Nephron progenitor cell (in vitro differentiated cells): ENCODE results near the gene CHMP5.
A peak's percentile ranks its signal among the peaks of the same experiment; 100 is the strongest.

Experiments
- DNase-seq: peaks from one replicate; pipeline ENCODE4 v3.0.0; 2021
- H3K27ac Mint-ChIP-seq: 2 replicates; pipeline ENCODE4 v1.8.0; 2021; ENCODE audit warnings: mild to moderate bottlenecking, moderate library complexity, mixed read lengths
- H3K27me3 Mint-ChIP-seq: 2 replicates; pipeline ENCODE4 v1.8.0; 2021; ENCODE audit warnings: mild to moderate bottlenecking, low read depth, mixed read lengths; ENCODE audit not compliant: poor library complexity
- H3K36me3 Mint-ChIP-seq: 2 replicates; pipeline ENCODE4 v1.8.0; 2021; ENCODE audit warnings: low read depth, mixed read lengths
- H3K4me1 Mint-ChIP-seq: 2 replicates; pipeline ENCODE4 v1.8.0; 2021; ENCODE audit warnings: mixed read lengths
- H3K4me3 Mint-ChIP-seq: 2 replicates; pipeline ENCODE4 v1.8.0; 2021; ENCODE audit warnings: mild to moderate bottlenecking, moderate library complexity, mixed read lengths
- H3K9me3 Mint-ChIP-seq: 2 replicates; pipeline ENCODE4 v1.8.0; 2021; ENCODE audit warnings: mild to moderate bottlenecking, moderate library complexity, mixed read lengths
- TF ChIP-seq, protein P1 (sequence below): fragments of 200-600 bp; sonication (generic); IDR thresholded peaks from 2 replicates; pipeline ENCODE4 v1.5.0; 2021; ENCODE audit warnings: antibody characterized with exemption

Gene CHMP5

DNA sequence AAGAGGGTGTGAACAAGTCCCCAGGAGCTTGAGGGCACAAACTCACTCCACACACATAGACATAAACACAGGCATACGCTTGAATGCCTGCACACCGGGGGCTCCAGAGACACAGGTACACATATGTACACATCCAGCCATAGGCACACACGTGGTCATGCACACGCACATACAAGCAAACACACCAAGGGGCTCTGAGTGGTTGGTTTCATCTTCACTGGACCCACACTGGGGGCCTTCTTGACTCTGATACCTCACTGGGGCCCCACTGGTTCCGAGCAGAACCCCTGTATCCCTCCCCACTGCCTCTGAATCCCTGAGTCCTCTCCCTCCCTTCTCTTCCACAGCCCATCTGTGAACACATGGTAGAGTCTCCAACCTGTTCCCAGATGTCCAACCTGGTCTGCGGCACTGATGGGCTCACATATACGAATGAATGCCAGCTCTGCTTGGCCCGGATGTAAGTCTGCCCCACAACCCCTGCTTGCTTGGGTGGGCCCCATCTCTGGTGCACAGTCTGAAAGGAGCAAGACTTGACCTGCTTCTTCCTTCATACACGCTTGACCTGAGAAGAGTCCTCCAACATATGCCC, 18.5 kb upstream of the CHMP5 start:
- no peak for DNase-seq
- Mint-ChIP-seq H3K27ac (no peak overlapping the region), H3K27me3 (peaks cover 1% of the 10 kb centered on the region), H3K9me3 (no peaks in the 10 kb centered on the region), H3K4me1 (no peaks in the 10 kb centered on the region), H3K4me3 (no peak overlapping the region), H3K36me3 (peaks cover 15% of the 10 kb centered on the region)
- TF ChIP-seq, protein P1, sequence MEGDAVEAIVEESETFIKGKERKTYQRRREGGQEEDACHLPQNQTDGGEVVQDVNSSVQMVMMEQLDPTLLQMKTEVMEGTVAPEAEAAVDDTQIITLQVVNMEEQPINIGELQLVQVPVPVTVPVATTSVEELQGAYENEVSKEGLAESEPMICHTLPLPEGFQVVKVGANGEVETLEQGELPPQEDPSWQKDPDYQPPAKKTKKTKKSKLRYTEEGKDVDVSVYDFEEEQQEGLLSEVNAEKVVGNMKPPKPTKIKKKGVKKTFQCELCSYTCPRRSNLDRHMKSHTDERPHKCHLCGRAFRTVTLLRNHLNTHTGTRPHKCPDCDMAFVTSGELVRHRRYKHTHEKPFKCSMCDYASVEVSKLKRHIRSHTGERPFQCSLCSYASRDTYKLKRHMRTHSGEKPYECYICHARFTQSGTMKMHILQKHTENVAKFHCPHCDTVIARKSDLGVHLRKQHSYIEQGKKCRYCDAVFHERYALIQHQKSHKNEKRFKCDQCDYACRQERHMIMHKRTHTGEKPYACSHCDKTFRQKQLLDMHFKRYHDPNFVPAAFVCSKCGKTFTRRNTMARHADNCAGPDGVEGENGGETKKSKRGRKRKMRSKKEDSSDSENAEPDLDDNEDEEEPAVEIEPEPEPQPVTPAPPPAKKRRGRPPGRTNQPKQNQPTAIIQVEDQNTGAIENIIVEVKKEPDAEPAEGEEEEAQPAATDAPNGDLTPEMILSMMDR, result no peak

DNA sequence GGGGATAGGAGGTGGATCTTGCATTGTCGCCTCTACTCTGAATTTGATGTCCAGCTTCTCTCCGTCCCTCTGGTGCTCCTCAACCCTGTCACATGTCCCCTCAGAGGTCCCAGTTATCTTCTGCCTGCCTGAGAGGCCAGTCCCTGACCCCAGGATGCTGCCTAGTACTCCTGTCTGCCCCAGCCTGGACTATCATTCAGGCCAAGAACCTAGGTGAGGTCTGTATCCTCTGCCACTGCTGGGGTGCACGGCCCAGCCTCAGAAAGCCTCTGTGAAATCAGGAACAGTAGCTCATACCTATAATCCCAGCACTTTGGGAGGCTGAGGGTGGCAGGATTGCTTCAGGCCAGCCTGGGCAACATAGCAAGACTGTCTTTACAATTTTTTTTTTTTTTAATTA, 16.2 kb upstream of the CHMP5 start:
- TF ChIP-seq, protein P1, result no peak
- H3K27ac Mint-ChIP-seq, result no peak overlapping the region
- no peaks in the 10 kb centered on the region for H3K9me3 Mint-ChIP-seq
- no peak overlapping the region for H3K4me3 Mint-ChIP-seq
- no peaks in the 10 kb centered on the region for H3K4me1 Mint-ChIP-seq
- DNase-seq, result no peak
- H3K36me3 Mint-ChIP-seq, result peaks cover 29% of the 10 kb centered on the region
- peaks cover 3% of the 10 kb centered on the region for H3K27me3 Mint-ChIP-seq

DNA sequence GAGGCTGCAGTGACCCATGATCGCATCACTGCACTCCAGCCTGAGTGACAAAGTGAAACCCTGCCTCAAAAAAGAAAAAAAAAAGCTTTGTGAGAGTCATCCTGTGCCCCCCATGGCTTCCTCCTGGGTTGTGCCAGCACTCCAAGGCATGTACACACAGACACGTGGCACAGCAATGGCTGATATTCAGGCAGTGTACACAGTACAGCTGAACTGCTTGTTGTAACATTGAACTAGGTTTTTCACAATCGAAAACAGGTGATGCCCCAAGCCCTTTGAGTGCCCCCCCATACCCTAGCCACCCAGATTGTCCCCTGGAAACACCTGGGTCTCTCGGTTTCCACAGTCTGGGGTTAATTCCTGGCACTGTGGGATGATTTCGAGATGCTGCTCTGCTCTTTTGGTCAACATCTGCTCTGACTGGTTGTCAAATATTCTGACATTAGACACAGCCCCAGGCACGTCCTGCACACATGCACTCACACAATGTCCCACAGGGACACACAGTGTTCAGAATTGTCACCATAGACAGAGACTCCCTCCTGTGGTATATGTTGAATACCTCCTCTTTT, 15.7 kb upstream of the CHMP5 start:
- no peaks in the 10 kb centered on the region for H3K4me1 Mint-ChIP-seq
- no peak for DNase-seq

DNA sequence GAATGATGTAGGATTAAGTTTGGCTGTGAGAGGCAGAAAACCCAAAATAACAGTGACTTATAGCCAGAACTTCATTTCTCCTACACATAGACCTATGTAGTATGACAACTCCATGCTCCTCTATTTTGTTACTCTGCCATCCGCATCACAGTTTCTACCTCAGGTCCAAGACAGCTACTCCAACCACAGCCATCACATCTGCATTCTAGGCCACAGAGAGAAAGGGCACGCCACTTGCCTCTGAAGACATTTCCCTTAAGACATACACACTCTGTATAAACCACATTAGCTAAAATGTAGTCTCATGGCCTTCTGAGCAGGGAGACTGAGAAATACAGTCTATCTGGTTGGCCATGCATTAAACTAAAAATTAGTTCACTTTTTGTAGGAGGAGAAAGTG, 14.9 kb upstream of the CHMP5 start:
- H3K27me3 Mint-ChIP-seq, result peaks cover 3% of the 10 kb centered on the region
- TF ChIP-seq, protein P1, result no peak
- H3K4me1 Mint-ChIP-seq, result no peaks in the 10 kb centered on the region
- H3K9me3 Mint-ChIP-seq, result no peaks in the 10 kb centered on the region
- no peak overlapping the region for H3K27ac Mint-ChIP-seq
- H3K4me3 Mint-ChIP-seq, result no peak overlapping the region
- H3K36me3 Mint-ChIP-seq, result peaks cover 41% of the 10 kb centered on the region
- no peak for DNase-seq

More for the DNA sequence above, 15.7 kb upstream of the CHMP5 start:
- Mint-ChIP-seq H3K9me3 (no peaks in the 10 kb centered on the region), H3K27me3 (peaks cover 3% of the 10 kb centered on the region), H3K4me3 (no peak overlapping the region), H3K27ac (no peak overlapping the region), H3K36me3 (peaks cover 33% of the 10 kb centered on the region)
- TF ChIP-seq, protein P1, result no peak

DNA sequence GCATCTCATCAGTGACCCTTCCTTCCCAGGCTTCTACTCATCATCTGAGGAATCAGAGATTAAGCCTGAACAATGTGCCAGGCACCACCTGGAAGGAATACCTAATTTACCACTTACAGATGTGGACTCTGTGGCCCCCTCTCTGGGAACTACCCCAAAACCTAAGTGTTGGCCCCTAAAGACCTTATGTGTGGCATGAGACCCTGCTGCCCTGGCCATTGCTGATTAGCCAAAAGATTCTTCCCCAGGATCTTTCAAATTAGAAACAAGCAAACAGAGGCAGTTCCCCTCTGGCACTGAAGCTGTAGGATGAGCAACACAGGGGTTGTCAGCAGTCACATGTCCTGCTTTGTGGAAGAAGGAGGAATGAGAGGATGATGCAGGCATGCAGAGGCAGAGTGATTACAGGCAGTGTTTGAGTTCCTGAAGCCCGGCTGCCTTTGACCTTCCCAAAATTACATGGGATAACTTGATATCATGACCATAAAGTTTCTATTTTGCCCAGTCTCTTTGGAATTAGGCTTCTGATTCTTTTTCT, 14.3 kb upstream of the CHMP5 start:
- no peak overlapping the region for H3K4me3 Mint-ChIP-seq
- peaks cover 42% of the 10 kb centered on the region for H3K36me3 Mint-ChIP-seq
- no peaks in the 10 kb centered on the region for H3K9me3 Mint-ChIP-seq
- H3K27ac Mint-ChIP-seq, result peak overlapping the region; percentile 80
- no peaks in the 10 kb centered on the region for H3K4me1 Mint-ChIP-seq
- peaks cover 3% of the 10 kb centered on the region for H3K27me3 Mint-ChIP-seq
- no peak for DNase-seq
- TF ChIP-seq, protein P1, result no peak

DNA sequence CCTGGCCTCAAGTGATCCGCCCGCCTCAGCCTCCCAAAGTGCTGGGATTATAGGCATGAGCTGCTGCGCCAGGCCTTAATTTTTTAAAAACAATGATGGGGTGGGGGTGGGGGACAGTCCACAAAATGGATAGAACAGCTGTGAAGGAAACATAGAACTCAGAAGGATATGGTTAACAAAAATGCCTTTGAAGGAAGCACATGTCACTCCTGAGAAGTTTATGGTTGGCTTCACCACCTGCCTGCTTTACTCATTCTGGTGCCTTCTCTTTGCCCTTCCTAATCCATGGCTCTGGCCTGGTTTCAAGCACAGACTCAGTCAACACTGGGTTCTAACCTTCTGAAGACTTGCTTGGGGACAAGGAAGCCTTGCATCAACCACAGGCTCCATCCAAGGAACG, 10.6 kb upstream of the CHMP5 start:
- TF ChIP-seq, protein P1, result no peak
- Mint-ChIP-seq H3K27me3 (peaks cover 3% of the 10 kb centered on the region), H3K9me3 (no peaks in the 10 kb centered on the region), H3K4me3 (no peak overlapping the region), H3K27ac (peak overlapping the region; percentile 59), H3K36me3 (peaks cover 66% of the 10 kb centered on the region), H3K4me1 (no peaks in the 10 kb centered on the region)
- DNase-seq, result no peak
